H1 (cell line): ENCODE measurements around the gene OR2T33. TPM values are rescaled to one million over a fixed set of nuclear protein-coding genes. Genes with fewer than 3 reads are reported as not detected.

Experiments used
- CTCF ChIP-seq, 3 experiments: IDR thresholded peaks; 1 replicate in 2 of 3; 2 replicates in 1 of 3; pipeline versions ENCODE4 v1.5.1 to v1.6.1; 2011; ENCODE audit warnings: low read length in 3 of 3, mild to moderate bottlenecking in 3 of 3, inconsistent platforms in 2 of 3, low read depth in 1 of 3, moderate library complexity in 1 of 3; ENCODE audit not compliant: insufficient read depth in 1 of 3; ENCODE audit errors: control extremely low read depth in 1 of 3
- E2F6 ChIP-seq: IDR thresholded peaks from 2 replicates; pipeline ENCODE4 v1.6.1; 2012; ENCODE audit warnings: inconsistent platforms
- GABPA ChIP-seq: IDR thresholded peaks from 2 replicates; pipeline ENCODE4 v1.6.1; 2011; ENCODE audit warnings: mild to moderate bottlenecking, low read length, moderate library complexity, borderline replicate concordance; ENCODE audit not compliant: insufficient read depth
- PHF8 ChIP-seq: fragments of 200-600 bp; sonication (generic); conservative IDR thresholded peaks from 2 replicates; pipeline ENCODE4 v1.7.1; 2012; ENCODE audit warnings: low read depth, mild to moderate bottlenecking, inconsistent platforms, low read length, moderate library complexity
- RAD21 ChIP-seq, 2 experiments: IDR thresholded peaks in 1 of 2; conservative IDR thresholded peaks in 1 of 2; 2 replicates each; pipeline ENCODE4 v1.6.1; 2011; ENCODE audit warnings: low read depth in 2 of 2, low read length in 2 of 2, improper control_type of control experiment in 1 of 2, inconsistent platforms in 1 of 2, mild to moderate bottlenecking in 1 of 2, moderate library complexity in 1 of 2
- SP4 ChIP-seq: IDR thresholded peaks from 2 replicates; pipeline ENCODE4 v1.6.1; 2012; ENCODE audit warnings: low read length, inconsistent platforms
- TAF7 ChIP-seq: optimal IDR thresholded peaks from 2 replicates; pipeline ENCODE3; 2011; ENCODE audit warnings: low read depth, mild to moderate bottlenecking, inconsistent platforms, low read length, moderate library complexity, borderline replicate concordance
- TEAD4 ChIP-seq: IDR thresholded peaks from 2 replicates; pipeline ENCODE4 v1.6.1; 2012; ENCODE audit warnings: low read depth, low read length, inconsistent platforms, mixed read lengths
- ZNF274 ChIP-seq: IDR thresholded peaks from 2 replicates; pipeline ENCODE4 v1.7.0; 2012; ENCODE audit warnings: low read length, borderline replicate concordance; ENCODE audit errors: extremely low read depth
- polyA plus RNA-seq, 7 experiments: library from polyadenylated mRNA; depleted of rRNA in 3 of 7; stranded (reverse) in 5 of 7; unstranded in 2 of 7; fragments of >200 nt in 5 of 7; fragments of 200-250 nt in 2 of 7; gene quantifications; 1 replicate in 5 of 7; 2 replicates in 1 of 7; 4 replicates in 1 of 7; pipeline versions ENCODE4 v1.2.1 to v1.2.3, GENCODE V29; 2011 to 2013; ENCODE audit warnings: missing spikeins in 2 of 7, mixed read lengths in 2 of 7
- total RNA-seq: library from RNA; stranded (reverse); fragmentation: NEBNext Ultra II Directional; extraction: Animal tissue kit (Norgen Biotek cat#: 25700); gene quantifications from 2 replicates; pipeline ENCODE4 v1.2.1, GENCODE V29; 2021
- TF ChIP-seq, protein P1 (sequence below): IDR thresholded peaks from 2 replicates; pipeline ENCODE4 v1.6.1; 2011; ENCODE audit warnings: low read depth, mild to moderate bottlenecking, low read length; ENCODE audit not compliant: insufficient read depth

OR2T33 gene
- total and polyA plus RNA-seq, 2 of the 8 experiments (the other 6 are each of a cell fraction or from before 2014, with no cell fraction given) = not detected

DNA sequence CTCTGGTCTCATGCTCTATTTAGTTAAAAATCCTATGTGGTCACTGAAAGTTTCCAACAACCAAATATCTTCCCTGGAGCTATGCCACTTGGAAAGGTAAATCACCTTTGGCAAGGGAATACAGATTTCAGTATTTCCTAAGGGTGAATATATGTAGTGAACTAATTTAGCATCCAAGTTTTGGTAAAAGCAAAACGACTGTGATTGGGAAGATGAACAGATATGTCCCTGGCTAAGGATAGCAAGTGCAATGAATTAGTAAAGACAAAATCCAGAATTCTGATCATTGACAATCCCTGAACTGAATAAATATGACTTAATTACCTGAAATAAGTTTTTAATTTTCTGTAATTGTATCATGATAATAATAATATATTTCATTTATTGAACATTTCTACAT lies at the start of gene OR2T33 (continued):
- TF ChIP-seq RAD21 (IDR thresholded peaks at IDR 0.05 in 1 of 2, conservative IDR thresholded peaks at IDR 0.05 in 1 of 2; ENCODE audit: low read depth in 2 of 2, low read length in 2 of 2) = no peak
- no peak for TF ChIP-seq GABPA
- TF ChIP-seq TAF7 = no peak
- no peak for TF ChIP-seq E2F6
- no peak for TF ChIP-seq PHF8
- TF ChIP-seq, protein P1, sequence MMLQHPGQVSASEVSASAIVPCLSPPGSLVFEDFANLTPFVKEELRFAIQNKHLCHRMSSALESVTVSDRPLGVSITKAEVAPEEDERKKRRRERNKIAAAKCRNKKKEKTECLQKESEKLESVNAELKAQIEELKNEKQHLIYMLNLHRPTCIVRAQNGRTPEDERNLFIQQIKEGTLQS = no peak
- no peak for TF ChIP-seq TEAD4
- TF ChIP-seq SP4 = no peak
- no peak for TF ChIP-seq CTCF (IDR thresholded peaks at IDR 0.05; ENCODE audit: control extremely low read depth in 1 of 3, insufficient read depth in 1 of 3, low read depth in 1 of 3, low read length in 3 of 3)
- no peak for TF ChIP-seq ZNF274
